ELF-1 (cell line): Measurements from ENCODE around the gene NOC3L.

Experiments
- DNase-seq: peaks from one replicate; pipeline ENCODE4 v3.0.0-alpha.2; 2016; ENCODE audit warnings: low read depth, low spot score

Gene NOC3L

DNA sequence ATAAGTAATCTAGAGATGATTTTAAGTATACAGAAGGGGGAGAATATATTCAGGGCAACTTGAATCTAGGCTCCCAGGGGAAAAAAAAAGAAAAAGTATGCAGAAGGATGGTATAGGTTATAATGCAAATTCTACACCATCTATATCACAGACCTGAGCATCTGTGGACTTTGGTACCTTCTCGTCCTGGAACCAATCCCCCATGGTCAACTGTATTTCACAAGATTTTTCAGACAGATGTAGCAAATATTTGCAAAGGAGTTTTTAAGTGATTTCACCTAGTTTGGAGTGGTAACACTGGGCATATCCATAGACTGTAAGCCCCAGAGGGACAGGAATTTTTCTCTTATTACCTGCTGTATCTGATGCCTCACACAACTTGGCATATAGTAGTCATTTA is 58.8 kb downstream of the NOC3L start:
- no peak for DNase-seq

DNA sequence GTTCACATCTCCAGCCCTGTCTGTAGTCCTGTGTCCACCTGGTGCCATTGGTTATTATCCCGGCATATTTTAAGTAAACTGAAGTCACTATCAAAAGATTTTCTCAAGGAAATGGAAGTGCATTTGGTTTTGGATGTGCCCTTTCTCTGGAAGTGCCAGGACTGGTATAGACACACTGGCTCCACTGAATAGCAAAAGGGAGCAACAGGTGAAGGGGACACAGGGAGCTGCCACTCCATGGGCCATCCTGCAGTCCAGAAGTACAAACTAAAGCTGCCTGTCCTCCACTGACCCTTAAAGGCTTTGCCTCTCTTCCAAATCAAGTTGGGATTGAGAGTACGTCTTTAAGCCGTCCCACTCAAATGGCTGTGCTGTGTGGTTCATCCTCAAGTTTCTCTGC is 62.7 kb downstream of the NOC3L start:
- no peak for DNase-seq

DNA sequence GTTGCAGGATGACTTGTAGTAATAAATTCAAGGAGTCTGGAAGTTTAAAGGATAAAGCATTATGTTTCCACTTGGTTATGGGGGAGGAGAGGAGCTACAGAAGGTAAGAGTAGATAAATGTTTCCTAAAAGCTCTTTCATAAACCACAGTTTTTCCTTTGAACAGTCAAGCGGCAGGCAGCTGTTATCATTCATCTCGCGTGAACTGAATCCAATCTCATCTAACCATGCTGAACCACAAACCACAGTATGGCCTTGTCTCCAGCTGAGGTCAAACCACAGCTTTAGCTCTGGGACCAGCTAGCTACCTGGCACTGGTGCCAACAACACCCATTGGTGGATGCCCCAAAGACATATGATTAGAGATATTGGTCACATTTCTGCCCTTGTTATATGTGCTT is 63.3 kb downstream of the NOC3L start:
- DNase-seq, result no peak

DNA sequence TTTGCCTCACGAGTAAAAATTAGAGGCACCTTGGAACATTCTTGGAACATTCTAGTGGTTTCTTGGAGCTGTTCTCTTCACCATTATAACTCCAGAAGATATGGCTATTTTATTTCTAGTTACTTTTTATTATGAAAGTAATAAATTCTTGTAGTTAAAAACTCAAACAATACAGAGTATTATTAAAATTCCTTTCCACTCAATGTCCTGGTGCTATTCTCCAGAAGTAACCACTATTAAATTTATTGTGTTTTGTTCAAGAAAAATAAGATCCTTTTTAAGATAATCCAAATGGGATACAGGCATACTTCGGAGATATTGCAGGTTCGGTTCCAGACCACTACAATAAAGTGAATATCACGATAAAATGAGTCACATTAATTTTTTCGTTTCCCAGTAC is 68.6 kb downstream of the NOC3L start:
- DNase-seq, result no peak

DNA sequence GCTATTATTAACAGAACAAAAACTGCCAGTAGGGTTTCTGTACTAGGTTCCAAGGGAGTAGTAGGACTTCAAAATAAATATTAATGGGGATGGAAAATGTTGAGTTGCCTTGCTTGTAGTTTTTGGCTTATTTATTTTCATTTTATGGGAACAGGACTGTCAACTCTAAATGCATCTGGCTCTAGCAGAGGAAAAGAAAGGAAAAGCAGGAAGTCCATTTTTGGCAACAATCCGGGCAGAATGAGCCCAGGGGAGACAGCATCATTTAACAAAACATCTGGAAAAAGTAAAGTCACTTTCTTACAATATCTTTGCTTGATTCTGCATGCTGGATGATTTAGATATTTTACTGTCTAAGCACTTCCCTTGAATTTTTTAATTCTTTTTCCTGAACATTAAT is 69.4 kb downstream of the NOC3L start:
- no peak for DNase-seq

DNA sequence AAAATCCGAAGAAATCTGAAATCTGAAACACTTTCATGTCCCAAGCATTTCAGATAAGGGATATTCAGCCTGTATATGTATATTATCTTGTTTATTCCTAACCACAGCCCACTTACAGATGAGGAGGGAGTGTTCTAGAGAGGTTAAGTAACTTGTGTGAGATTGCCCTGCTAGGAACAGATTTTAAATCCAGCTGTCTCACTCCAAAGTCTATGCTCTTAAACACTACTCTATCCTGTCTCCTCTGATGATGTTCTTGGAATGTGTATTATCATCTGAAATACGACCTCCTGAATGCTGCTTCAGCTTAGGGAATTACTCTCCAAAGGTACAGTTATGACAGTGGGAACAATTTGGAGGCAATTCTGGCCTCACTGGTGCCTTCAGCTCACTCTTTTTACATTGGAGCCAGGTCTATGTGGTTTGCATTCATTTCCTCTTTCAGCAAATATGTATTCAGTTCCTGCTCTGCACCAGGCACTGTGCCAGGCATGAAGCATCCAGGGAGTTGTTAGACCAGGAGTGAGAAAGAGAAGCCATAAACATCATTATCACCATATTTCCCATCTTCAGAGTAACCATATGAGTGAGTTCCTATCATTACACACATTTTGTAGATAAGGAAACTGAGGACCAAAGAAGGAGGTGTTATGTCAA is 70.2 kb downstream of the NOC3L start:
- no peak for DNase-seq

DNA sequence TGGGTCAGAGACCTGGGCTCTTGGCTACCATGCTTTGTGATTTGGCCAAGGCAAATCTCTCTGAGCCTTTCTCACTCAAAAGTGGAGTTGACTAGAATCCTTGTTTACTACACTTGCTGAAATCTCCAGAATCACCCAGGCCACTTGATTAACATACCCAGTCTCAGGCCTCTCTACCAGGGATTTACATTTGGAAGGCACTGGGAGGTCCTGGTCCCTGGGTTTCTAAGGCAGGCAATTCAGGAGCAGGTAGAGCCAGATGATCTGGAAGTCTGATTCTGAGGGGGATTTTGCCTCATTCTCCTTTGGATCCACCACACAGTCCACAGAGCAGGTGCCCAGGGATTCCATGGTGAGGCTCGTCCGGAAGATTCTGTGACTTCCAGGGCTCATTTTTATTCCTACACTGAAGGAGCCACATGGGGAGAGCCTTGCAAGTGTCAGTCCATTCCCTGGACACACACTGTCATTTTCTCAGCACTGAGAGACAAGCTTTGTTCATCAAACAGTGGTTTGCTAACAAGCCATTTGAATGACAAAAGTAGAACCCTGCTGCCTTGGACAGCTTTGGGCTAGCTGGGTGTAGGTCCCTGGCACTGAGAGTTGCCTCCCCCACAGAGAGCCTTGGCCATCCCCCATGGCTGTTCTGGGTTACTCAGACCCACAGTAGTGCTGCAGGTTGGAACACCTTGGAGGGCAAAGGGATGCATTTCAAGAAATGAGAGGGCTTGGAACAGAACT is 74.2 kb downstream of the NOC3L start:
- DNase-seq, result peak; percentile 51

DNA sequence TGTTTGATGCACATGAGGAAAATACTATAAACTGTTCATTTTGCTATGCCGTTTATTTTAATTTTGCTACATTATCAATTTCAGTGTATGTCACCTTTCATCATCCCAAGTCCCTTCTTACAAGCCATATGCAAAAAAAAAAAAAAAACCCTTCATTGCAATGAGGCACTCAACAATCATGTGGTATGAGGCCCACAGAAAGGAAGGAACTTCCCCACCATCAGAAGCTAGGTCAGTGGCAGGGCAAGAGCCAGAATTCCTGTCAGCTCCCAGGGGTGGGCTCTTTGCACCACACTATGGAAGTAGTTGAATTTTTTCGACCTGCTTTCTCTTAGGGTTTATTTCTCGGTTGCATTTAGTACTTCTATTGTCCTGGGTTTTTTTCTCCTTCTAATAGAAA is 75.4 kb downstream of the NOC3L start:
- no peak for DNase-seq

DNA sequence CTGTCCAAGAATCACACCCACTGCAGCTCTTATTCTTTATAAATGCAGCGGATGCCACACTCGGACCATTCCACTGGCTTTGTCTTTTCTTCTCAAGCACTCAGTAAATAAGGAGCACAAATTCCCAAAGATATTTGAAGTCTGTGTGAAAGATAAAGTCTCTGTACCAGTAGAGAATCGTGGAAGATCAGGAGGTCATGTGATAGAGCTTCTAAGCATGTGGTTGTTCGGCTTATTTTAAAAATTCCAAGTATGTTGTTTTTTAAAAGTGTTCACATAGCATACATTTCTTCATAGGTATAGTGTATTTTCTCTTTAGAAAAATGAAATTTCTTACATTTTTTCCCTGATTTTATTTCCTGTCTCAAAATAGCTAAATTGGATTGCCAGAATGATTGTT is 75.8 kb downstream of the NOC3L start:
- no peak for DNase-seq

DNA sequence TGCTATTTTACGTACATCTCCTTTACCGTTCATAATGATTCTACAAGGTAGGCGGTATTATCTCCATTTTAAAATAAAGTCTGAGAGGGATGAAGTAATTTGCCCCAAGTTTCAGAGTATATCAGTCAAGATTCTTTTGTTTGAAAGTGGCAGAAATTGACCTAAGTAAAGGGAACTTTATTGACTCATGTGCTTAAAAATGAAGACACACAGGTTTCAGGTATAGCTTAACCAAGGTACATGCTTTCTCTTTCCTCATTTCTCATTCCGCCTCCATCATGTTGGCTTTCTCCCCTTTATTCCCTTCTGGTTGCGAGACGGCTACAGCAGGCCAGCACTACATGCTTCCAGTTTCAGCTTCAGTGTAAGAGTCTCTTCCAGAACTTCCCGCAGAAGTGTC is 77.5 kb downstream of the NOC3L start:
- DNase-seq, result no peak
